Right renal cortex interstitium (tissue), 3 donors: ENCODE data around the gene RPH3AL. TPM values are rescaled to one million over a fixed set of nuclear protein-coding genes. Genes with fewer than 3 reads are reported as not detected.

ENCODE experiments used
- DNase-seq, 3 donors: peaks; one replicate each; pipeline ENCODE4 v3.0.0-alpha.2; 2013; ENCODE audit warnings: low read depth in 3 of 3, low spot score in 2 of 3
- polyA plus RNA-seq, 3 donors: library from polyadenylated mRNA; unstranded; fragments of 120-200 nt; gene quantifications; one replicate each; pipeline ENCODE4 v1.2.1, GENCODE V29; 2013; ENCODE audit not compliant: insufficient read length in 3 of 3

RPH3AL gene
- polyA plus RNA-seq, 3 donors: 11.6 to 19.7 (median 16.5) TPM

DNA sequence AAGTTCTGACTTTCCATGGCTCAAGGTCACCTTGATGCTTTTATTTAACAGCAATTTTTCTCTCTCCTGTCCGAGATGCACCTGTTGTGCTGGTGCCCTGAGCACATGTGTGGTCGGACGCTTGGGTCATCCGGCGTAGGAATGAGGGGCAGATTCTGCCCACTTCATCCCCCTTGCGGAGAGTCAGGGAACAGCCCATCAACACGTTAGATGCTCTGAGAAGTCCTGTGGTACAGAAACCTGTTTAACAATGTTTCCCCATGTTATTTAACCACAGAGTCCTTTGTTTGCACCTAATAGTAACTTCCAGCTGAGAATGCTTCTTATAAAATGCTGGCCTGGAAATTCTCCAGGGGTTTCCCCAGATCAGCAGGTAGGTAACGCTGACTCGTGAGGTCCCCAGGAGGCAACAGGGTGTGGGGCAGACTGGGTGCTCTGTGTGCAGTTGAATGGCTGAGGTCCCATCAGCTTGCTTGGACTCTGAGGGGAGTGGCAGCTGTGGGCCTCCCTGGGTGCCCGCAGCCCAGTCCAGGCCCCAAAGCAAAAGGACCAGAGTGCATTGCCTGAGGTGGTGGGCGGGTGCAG is 189.0 kb downstream of the RPH3AL start:
- DNase-seq: no peak

DNA sequence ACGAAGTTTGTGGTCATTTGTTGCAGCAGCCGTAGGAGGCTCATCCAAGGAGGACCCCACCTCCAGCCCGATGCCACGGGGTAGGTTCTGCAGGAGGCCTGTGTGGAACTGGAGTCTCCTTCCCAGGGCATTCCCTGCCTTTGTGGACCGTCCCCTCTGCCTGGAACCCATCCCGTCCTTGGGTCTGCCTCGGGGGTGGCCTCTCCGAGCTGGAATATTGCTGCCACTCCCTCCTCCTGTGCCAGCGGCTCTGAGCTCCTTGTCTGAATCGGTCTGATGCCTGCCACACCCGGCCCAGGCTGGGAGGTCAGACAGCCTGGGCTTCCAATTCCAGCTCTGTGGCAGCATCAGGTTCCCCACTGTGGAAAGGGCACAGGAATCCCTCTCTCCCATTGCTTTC is 189.9 kb downstream of the RPH3AL start:
- no peak for DNase-seq

Other genes starting within 250 kb of the RPH3AL start
- gene SCGB1C2, start 215.2 kb downstream of the RPH3AL start, polyA plus RNA-seq: 1 to 10 TPM in 2 of 3 donors, under 1 TPM in 1; 0.79 to 1.9 (median 1.6) TPM
- gene DOC2B, start 171.2 kb downstream of the RPH3AL start, polyA plus RNA-seq: 10 to 100 TPM; 59.8 to 76.6 (median 75.8) TPM
- 10 to 100 TPM; 29.6 to 37.0 (median 32.2) TPM for gene RFLNB, start 93.1 kb upstream of the RPH3AL start, polyA plus RNA-seq